ENCODE measurements around the gene PLEKHF1. TPM values are rescaled to one million over a fixed set of nuclear protein-coding genes. Genes with fewer than 3 reads are reported as not detected.

PLEKHF1 gene
- total and polyA plus RNA-seq, 2 of the 13 experiments (the other 11 are each of a cell fraction or from before 2014, with no cell fraction given) = 2.9 to 3.8 TPM

DNA sequence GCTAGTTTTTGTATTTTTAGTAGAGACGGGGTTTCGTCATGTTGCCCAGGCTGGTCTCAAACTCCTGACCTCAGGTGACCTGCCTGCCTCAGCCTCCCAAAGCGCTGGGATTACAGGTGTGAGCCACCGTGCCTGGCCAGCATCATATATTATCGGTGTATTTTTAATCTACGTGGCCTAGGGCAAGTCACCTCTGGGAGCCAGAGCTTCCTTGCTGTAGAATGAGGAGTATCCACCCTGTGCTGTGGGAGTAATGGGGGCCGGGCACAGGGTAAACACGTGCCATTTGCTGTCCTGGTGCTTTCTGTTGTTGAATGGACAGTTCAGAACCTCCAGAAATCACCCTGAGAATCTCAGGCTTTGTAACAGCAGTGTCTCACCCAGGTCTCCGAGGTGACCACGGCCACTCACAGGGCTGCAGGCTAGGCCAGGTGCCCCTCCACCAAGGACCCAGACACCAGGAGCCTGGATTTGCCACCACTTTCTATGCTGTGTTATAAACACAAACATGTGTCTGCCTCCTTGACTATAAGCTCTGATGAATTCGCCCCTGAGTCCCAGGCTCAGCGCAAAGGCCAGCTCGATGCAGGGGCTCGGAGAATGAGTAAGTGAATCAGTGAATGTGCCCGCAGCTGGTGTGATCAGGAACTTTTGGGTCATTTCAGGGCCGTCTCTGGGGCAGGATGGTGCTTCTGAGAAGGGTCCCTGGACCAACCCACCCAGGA, 36.4 kb upstream of the PLEKHF1 start:
- Histone ChIP-seq H3K36me3 (replicated peaks in 1 of 2; ENCODE audit: control insufficient read depth in 1 of 2, insufficient read depth in 2 of 2, low read length in 2 of 2) (no peaks in the 10 kb centered on the region), H3K4me2 (ENCODE audit: low read depth, low read length) (no peak overlapping the region), H3K79me2 (ENCODE audit: insufficient read depth, low read length) (no peaks in the 10 kb centered on the region), H4K20me1 (ENCODE audit: insufficient read depth, low read length) (no peaks in the 10 kb centered on the region), H2AFZ (ENCODE audit: low read length) (no peak overlapping the region), H3K4me1 (ENCODE audit: insufficient read depth, low read length) (peaks cover 12% of the 10 kb centered on the region), H3K27me3 (ENCODE audit: control insufficient read depth in 1 of 2, insufficient read depth in 2 of 2, low read length in 2 of 2) (no peaks in the 10 kb centered on the region; a peak in 3 of 5 replicates), H3K4me3 (replicated peaks in 1 of 3; ENCODE audit: insufficient read depth in 1 of 3, low read depth in 2 of 3, low read length in 3 of 3) (no peak overlapping the region), H3K27ac (ENCODE audit: extremely low read length, insufficient read depth, low read length) (no peak overlapping the region), H3K9ac (ENCODE audit: insufficient read depth, low read depth, low read length) (no peak overlapping the region), H3K9me3 (ENCODE audit: low read length) (no peaks in the 10 kb centered on the region)
- no TSS peak for BruUV-seq (replicated peaks)
- no peak for ATAC-seq
- in situ Hi-C loops (cut with HindIII; ENCODE audit: extremely low pct_ligation_motif_present, low pct_unique_long_range_greater_than_20kb) (no loop called here), intact Hi-C loops (cut with micrococcal nuclease; ENCODE audit: unreplicated experiment) (no loop called here)
- ChIA-PET CTCF (ENCODE audit: low intra/inter-chr PET ratio, low total read pairs) (no interaction called here), POLR2A (interaction anchor here (1.1 kb wide), 1 partner anchor 23 kb away, joined by 4 read pairs; the partner anchor contains the start of gene POP4)
- DNase-seq (ENCODE audit: low spot score) = no peak
- 12% methylated on average over 3 of the region's 16 CpGs for WGBS (ENCODE audit: low lambda C conversion rate)
- TF ChIP-seq SP4 (CRISPR knock-in tag; IDR thresholded peaks at IDR 0.05) (no peak), ZFP62 (CRISPR knock-in tag; IDR thresholded peaks at IDR 0.05) (no peak), HCFC1 (IDR thresholded peaks at IDR 0.05; ENCODE audit: low read depth, low read length) (no peak), PHF21A (CRISPR knock-in tag; IDR thresholded peaks at IDR 0.05) (no peak), BORCS8-MEF2B (CRISPR knock-in tag; IDR thresholded peaks at IDR 0.05) (no peak), ZSCAN22 (CRISPR knock-in tag; IDR thresholded peaks at IDR 0.05) (no peak), ZNF644 (CRISPR knock-in tag; IDR thresholded peaks at IDR 0.05; ENCODE audit: low read depth) (no peak), YY1 (IDR thresholded peaks at IDR 0.05; ENCODE audit: insufficient read depth, insufficient replicate concordance, low read depth, low read length) (no peak)
- TF ChIP-seq, protein P1, sequence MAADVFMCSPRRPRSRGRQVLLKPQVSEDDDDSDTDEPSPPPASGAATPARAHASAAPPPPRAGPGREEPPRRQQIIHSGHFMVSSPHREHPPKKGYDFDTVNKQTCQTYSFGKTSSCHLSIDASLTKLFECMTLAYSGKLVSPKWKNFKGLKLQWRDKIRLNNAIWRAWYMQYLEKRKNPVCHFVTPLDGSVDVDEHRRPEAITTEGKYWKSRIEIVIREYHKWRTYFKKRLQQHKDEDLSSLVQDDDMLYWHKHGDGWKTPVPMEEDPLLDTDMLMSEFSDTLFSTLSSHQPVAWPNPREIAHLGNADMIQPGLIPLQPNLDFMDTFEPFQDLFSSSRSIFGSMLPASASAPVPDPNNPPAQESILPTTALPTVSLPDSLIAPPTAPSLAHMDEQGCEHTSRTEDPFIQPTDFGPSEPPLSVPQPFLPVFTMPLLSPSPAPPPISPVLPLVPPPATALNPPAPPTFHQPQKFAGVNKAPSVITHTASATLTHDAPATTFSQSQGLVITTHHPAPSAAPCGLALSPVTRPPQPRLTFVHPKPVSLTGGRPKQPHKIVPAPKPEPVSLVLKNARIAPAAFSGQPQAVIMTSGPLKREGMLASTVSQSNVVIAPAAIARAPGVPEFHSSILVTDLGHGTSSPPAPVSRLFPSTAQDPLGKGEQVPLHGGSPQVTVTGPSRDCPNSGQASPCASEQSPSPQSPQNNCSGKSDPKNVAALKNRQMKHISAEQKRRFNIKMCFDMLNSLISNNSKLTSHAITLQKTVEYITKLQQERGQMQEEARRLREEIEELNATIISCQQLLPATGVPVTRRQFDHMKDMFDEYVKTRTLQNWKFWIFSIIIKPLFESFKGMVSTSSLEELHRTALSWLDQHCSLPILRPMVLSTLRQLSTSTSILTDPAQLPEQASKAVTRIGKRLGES (CRISPR knock-in tag; IDR thresholded peaks at IDR 0.05; ENCODE audit: borderline replicate concordance) = no peak
- TF ChIP-seq, protein P2, sequence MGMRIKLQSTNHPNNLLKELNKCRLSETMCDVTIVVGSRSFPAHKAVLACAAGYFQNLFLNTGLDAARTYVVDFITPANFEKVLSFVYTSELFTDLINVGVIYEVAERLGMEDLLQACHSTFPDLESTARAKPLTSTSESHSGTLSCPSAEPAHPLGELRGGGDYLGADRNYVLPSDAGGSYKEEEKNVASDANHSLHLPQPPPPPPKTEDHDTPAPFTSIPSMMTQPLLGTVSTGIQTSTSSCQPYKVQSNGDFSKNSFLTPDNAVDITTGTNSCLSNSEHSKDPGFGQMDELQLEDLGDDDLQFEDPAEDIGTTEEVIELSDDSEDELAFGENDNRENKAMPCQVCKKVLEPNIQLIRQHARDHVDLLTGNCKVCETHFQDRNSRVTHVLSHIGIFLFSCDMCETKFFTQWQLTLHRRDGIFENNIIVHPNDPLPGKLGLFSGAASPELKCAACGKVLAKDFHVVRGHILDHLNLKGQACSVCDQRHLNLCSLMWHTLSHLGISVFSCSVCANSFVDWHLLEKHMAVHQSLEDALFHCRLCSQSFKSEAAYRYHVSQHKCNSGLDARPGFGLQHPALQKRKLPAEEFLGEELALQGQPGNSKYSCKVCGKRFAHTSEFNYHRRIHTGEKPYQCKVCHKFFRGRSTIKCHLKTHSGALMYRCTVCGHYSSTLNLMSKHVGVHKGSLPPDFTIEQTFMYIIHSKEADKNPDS (CRISPR knock-in tag; IDR thresholded peaks at IDR 0.05) = no peak
- TF ChIP-seq, protein P3, sequence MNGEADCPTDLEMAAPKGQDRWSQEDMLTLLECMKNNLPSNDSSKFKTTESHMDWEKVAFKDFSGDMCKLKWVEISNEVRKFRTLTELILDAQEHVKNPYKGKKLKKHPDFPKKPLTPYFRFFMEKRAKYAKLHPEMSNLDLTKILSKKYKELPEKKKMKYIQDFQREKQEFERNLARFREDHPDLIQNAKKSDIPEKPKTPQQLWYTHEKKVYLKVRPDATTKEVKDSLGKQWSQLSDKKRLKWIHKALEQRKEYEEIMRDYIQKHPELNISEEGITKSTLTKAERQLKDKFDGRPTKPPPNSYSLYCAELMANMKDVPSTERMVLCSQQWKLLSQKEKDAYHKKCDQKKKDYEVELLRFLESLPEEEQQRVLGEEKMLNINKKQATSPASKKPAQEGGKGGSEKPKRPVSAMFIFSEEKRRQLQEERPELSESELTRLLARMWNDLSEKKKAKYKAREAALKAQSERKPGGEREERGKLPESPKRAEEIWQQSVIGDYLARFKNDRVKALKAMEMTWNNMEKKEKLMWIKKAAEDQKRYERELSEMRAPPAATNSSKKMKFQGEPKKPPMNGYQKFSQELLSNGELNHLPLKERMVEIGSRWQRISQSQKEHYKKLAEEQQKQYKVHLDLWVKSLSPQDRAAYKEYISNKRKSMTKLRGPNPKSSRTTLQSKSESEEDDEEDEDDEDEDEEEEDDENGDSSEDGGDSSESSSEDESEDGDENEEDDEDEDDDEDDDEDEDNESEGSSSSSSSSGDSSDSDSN (CRISPR knock-in tag; IDR thresholded peaks at IDR 0.05) = no peak
- no peak for FAIRE-seq
